OCI-LY7 (cell line): ENCODE measurements around the gene MORN1. TPM values are rescaled to one million over a fixed set of nuclear protein-coding genes. Genes with fewer than 3 reads are reported as not detected.

Source experiments
- BruUV-seq: library from RNA; stranded (reverse); fragments of 400-500 nt; replicated peaks from 2 replicates; lab custom pipeline; 2021; lab: Mats Ljungman, UMichigan
- CTCF ChIA-PET: fragments of 300-600 bp; sonication (Branson Sonifier 250); formaldehyde crosslinking; loops from one replicate; lab custom pipeline; 2022; ENCODE audit warnings: antibody characterized with exemption; ENCODE audit not compliant: unreplicated experiment; lab: Charles Lee
- POLR2A ChIA-PET: fragments of 300-600 bp; sonication (Branson Sonifier 250); formaldehyde crosslinking; loops from one replicate; lab custom pipeline; 2022; ENCODE audit warnings: antibody characterized with exemption; lab: Charles Lee
- DNase-seq: peaks from one replicate; pipeline ENCODE4 v3.0.0-alpha.2; 2015; ENCODE audit warnings: low spot score
- H2AFZ ChIP-seq: fragments of 200-600 bp; sonication (generic), shearing (Covaris generic); 2 replicates; pipeline ENCODE4 v1.6.1; 2014; ENCODE audit warnings: mild to moderate bottlenecking, antibody characterized with exemption, low read length, moderate library complexity
- H3K27ac ChIP-seq: fragments of 200-600 bp; sonication (generic); 2 replicates; pipeline ENCODE4 v1.5.1; 2014; ENCODE audit warnings: mixed run types, low read depth, mild to moderate bottlenecking, moderate library complexity, low read length, inconsistent platforms; ENCODE audit not compliant: poor library complexity, severe bottlenecking
- H3K36me3 ChIP-seq: fragments of 200-600 bp; sonication (generic); 2 replicates; pipeline ENCODE4 v1.6.1; 2014; ENCODE audit warnings: mild to moderate bottlenecking, antibody characterized with exemption, low read length, moderate library complexity, mixed read lengths; ENCODE audit not compliant: insufficient read depth
- H3K4me1 ChIP-seq: fragments of 200-600 bp; sonication (generic); 2 replicates; pipeline ENCODE4 v1.5.1; 2014; ENCODE audit warnings: mild to moderate bottlenecking, low read length; ENCODE audit not compliant: insufficient read depth, poor library complexity, severe bottlenecking
- H3K4me2 ChIP-seq: fragments of 200-600 bp; sonication (generic); 2 replicates; pipeline ENCODE4 v1.6.1; 2014; ENCODE audit warnings: mild to moderate bottlenecking, low read length
- H3K4me3 ChIP-seq: fragments of 200-600 bp; sonication (generic); 2 replicates; pipeline ENCODE4 v1.5.1; 2014; ENCODE audit warnings: mild to moderate bottlenecking, low read depth, low read length; ENCODE audit not compliant: poor library complexity, severe bottlenecking
- H3K79me2 ChIP-seq: fragments of 200-600 bp; sonication (generic); 2 replicates; pipeline ENCODE4 v1.6.1; 2016; ENCODE audit warnings: low read depth, mild to moderate bottlenecking, low read length, moderate library complexity, mixed read lengths; ENCODE audit not compliant: insufficient read depth
- H3K9me2 ChIP-seq: fragments of 200-600 bp; sonication (generic); 2 replicates; pipeline ENCODE4 v1.6.1; 2016; ENCODE audit warnings: mild to moderate bottlenecking, low read length, mixed read lengths; ENCODE audit not compliant: insufficient read depth
- H3K9me3 ChIP-seq: fragments of 200-600 bp; sonication (generic); 2 replicates; pipeline ENCODE4 v1.6.1; 2014; ENCODE audit warnings: mild to moderate bottlenecking, mixed run types, low read length, mixed read lengths
- H4K20me1 ChIP-seq: fragments of 200-600 bp; sonication (generic); 2 replicates; pipeline ENCODE4 v1.6.1; 2014; ENCODE audit warnings: mild to moderate bottlenecking, antibody characterized with exemption, low read length, moderate library complexity, mixed read lengths; ENCODE audit not compliant: insufficient read depth
- CTCF ChIP-seq: fragments of 200-600 bp; sonication (generic); conservative IDR thresholded peaks from 2 replicates; pipeline ENCODE4 v1.5.1; 2014; ENCODE audit warnings: mild to moderate bottlenecking, antibody characterized with exemption, low read length, moderate library complexity, mixed read lengths
- EZH2phosphoT487 ChIP-seq: fragments of 200-600 bp; sonication (generic); IDR thresholded peaks from 2 replicates; pipeline ENCODE4 v1.6.1; 2018; ENCODE audit warnings: low read depth, borderline replicate concordance, mild to moderate bottlenecking, mixed run types, antibody characterized with exemption, low read length, moderate library complexity, mixed read lengths
- intact Hi-C: fragments of 100-400 bp; cut with micrococcal nuclease; formaldehyde crosslinking; loops from one replicate; pipeline ENCODE4 v1.10.0; 2022; ENCODE audit not compliant: unreplicated experiment
- total RNA-seq, 2 experiments: library from RNA; depleted of rRNA in 1 of 2; stranded (reverse); fragments of >200 nt in 1 of 2; shearing (Covaris generic) in 1 of 2; gene quantifications; 2 replicates each; pipeline ENCODE4 v1.2.3, GENCODE V29; 2014 to 2022

The MORN1 gene
- total RNA-seq, 2 experiments from 2014 or later = 13.1 to 29.7 TPM

- no TSS peak for BruUV-seq
- no peaks in the 10 kb centered on the region for H3K9me2 ChIP-seq
- no peak overlapping the region for H3K27ac ChIP-seq
- ChIA-PET POLR2A (no interaction called here), CTCF (no interaction called here)
- DNase-seq = no peak
- intact Hi-C loops = no loop called here
- TF ChIP-seq EZH2phosphoT487 (no peak), CTCF (no peak)
- H3K79me2 ChIP-seq = no peaks in the 10 kb centered on the region
- H3K36me3 ChIP-seq = no peaks in the 10 kb centered on the region
- no peak overlapping the region for H2AFZ ChIP-seq
- H3K9me3 ChIP-seq = no peaks in the 10 kb centered on the region
- H3K4me2 ChIP-seq = no peak overlapping the region
- H4K20me1 ChIP-seq = no peaks in the 10 kb centered on the region
- H3K4me1 ChIP-seq = no peaks in the 10 kb centered on the region
- no peak overlapping the region for H3K4me3 ChIP-seq
These were observed 42.7 kb downstream of the MORN1 start for GRCh38 chr1:2348346-2349325.

DNA sequence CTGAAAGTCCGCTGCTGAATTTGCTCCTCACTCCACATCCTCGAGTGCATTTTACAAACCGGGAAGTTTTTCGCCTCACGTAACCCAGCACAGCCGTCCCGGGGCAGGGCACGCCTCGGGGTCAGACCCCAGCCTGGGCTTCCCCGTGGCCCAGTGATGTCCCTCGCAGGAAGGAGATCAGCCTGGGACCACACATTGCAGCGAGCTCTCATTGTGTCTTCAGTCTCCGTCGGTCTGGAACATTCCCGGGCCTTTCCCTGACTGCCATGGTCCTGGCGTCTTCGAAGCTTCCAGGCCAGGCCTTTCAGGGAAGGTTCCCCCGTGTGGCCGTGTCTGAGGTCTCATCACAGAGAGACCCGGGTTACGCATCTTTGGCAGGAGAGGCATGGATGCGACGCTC, 43.5 kb downstream of the MORN1 start:
- POLR2A ChIA-PET = no interaction called here
- Histone ChIP-seq H3K4me1 (no peaks in the 10 kb centered on the region), H3K79me2 (no peaks in the 10 kb centered on the region), H3K4me2 (no peak overlapping the region), H3K9me3 (no peaks in the 10 kb centered on the region), H3K27ac (no peak overlapping the region), H4K20me1 (no peaks in the 10 kb centered on the region), H2AFZ (no peak overlapping the region), H3K4me3 (no peak overlapping the region), H3K36me3 (no peaks in the 10 kb centered on the region), H3K9me2 (no peaks in the 10 kb centered on the region)
- DNase-seq = no peak
- no peak for TF ChIP-seq EZH2phosphoT487
- no peak for TF ChIP-seq CTCF
- BruUV-seq = no TSS peak
- CTCF ChIA-PET = no interaction called here
- intact Hi-C loops = no loop called here

GRCh38 chr1:2347409-2347785, 44.0 kb downstream of the MORN1 start:
- no TSS peak for BruUV-seq
- H4K20me1 ChIP-seq = no peaks in the 10 kb centered on the region
- ChIA-PET POLR2A (no interaction called here), CTCF (no interaction called here)
- H3K27ac ChIP-seq = no peak overlapping the region
- H3K36me3 ChIP-seq = no peaks in the 10 kb centered on the region
- H3K9me2 ChIP-seq = no peaks in the 10 kb centered on the region
- H3K79me2 ChIP-seq = no peaks in the 10 kb centered on the region
- no peak overlapping the region for H2AFZ ChIP-seq
- H3K9me3 ChIP-seq = no peaks in the 10 kb centered on the region
- H3K4me1 ChIP-seq = no peaks in the 10 kb centered on the region
- intact Hi-C loops = no loop called here
- TF ChIP-seq EZH2phosphoT487 (no peak), CTCF (no peak)
- H3K4me3 ChIP-seq = no peak overlapping the region
- DNase-seq = no peak
- no peak overlapping the region for H3K4me2 ChIP-seq
